ENCODE measurements around the gene NR2F1-AS1. TPM values are rescaled to one million over a fixed set of nuclear protein-coding genes. Genes with fewer than 3 reads are reported as not detected.

Gene NR2F1-AS1
- total RNA-seq, 1 experiment from 2014 or later: 1.5 TPM

DNA sequence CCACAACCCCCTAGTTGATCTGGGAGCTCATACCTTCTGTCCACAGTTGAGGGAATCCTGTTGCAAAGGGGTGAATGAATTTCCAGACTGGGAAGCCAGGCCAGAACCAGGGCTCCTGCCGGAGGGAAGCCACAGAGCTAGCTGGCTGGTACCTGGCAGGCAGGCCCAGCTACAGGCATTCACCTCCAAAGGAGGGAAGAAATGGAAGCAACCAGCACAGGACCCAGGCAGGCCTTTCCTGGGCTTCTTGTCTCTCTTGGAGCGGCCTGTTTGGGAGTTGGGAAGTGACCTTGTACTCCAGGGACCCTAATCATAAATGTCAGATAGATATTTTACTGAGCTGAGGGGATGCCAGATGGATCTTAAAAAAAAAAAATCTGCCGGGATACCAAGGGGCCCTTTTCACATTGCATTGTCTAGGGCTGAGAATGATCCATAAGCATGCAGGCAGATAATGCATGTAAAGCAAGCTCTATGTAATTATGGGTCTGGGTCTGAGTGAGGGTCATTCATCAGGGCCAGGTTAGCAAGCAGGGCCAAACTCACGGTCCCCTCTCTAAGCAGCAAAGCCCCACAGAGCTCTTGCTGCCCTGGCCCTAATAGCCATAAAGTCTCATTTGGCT lies 10.4 kb upstream of the NR2F1-AS1 start:
- ChIA-PET CTCF (no interaction called here), POLR2A (no interaction called here)
- TF ChIP-seq, protein P1, sequence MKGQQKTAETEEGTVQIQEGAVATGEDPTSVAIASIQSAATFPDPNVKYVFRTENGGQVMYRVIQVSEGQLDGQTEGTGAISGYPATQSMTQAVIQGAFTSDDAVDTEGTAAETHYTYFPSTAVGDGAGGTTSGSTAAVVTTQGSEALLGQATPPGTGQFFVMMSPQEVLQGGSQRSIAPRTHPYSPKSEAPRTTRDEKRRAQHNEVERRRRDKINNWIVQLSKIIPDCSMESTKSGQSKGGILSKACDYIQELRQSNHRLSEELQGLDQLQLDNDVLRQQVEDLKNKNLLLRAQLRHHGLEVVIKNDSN (CRISPR knock-in tag; IDR thresholded peaks at IDR 0.05): no peak
- TF ChIP-seq CREB1 (CRISPR knock-in tag; IDR thresholded peaks at IDR 0.05) (no peak), NR3C1 (CRISPR knock-in tag; conservative IDR thresholded peaks at IDR 0.05; ENCODE audit: low read depth) (no peak), ETV6 (CRISPR knock-in tag; IDR thresholded peaks at IDR 0.05) (no peak), NFATC4 (CRISPR knock-in tag; IDR thresholded peaks at IDR 0.05) (no peak), FOXP1 (CRISPR knock-in tag; IDR thresholded peaks at IDR 0.05; ENCODE audit: borderline replicate concordance) (no peak), RORB (CRISPR knock-in tag; IDR thresholded peaks at IDR 0.05) (no peak), SOX15 (CRISPR knock-in tag; IDR thresholded peaks at IDR 0.05) (no peak), JUN (CRISPR knock-in tag; IDR thresholded peaks at IDR 0.05) (no peak), GRHL2 (CRISPR knock-in tag; IDR thresholded peaks at IDR 0.05; ENCODE audit: insufficient replicate concordance, severe bottlenecking) (no peak)
- TF ChIP-seq, protein P2, sequence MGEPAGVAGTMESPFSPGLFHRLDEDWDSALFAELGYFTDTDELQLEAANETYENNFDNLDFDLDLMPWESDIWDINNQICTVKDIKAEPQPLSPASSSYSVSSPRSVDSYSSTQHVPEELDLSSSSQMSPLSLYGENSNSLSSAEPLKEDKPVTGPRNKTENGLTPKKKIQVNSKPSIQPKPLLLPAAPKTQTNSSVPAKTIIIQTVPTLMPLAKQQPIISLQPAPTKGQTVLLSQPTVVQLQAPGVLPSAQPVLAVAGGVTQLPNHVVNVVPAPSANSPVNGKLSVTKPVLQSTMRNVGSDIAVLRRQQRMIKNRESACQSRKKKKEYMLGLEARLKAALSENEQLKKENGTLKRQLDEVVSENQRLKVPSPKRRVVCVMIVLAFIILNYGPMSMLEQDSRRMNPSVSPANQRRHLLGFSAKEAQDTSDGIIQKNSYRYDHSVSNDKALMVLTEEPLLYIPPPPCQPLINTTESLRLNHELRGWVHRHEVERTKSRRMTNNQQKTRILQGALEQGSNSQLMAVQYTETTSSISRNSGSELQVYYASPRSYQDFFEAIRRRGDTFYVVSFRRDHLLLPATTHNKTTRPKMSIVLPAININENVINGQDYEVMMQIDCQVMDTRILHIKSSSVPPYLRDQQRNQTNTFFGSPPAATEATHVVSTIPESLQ (CRISPR knock-in tag; IDR thresholded peaks at IDR 0.05): no peak
- TF ChIP-seq, protein P3, sequence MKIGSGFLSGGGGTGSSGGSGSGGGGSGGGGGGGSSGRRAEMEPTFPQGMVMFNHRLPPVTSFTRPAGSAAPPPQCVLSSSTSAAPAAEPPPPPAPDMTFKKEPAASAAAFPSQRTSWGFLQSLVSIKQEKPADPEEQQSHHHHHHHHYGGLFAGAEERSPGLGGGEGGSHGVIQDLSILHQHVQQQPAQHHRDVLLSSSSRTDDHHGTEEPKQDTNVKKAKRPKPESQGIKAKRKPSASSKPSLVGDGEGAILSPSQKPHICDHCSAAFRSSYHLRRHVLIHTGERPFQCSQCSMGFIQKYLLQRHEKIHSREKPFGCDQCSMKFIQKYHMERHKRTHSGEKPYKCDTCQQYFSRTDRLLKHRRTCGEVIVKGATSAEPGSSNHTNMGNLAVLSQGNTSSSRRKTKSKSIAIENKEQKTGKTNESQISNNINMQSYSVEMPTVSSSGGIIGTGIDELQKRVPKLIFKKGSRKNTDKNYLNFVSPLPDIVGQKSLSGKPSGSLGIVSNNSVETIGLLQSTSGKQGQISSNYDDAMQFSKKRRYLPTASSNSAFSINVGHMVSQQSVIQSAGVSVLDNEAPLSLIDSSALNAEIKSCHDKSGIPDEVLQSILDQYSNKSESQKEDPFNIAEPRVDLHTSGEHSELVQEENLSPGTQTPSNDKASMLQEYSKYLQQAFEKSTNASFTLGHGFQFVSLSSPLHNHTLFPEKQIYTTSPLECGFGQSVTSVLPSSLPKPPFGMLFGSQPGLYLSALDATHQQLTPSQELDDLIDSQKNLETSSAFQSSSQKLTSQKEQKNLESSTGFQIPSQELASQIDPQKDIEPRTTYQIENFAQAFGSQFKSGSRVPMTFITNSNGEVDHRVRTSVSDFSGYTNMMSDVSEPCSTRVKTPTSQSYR (CRISPR knock-in tag; IDR thresholded peaks at IDR 0.05): no peak
- TF ChIP-seq, protein P4, sequence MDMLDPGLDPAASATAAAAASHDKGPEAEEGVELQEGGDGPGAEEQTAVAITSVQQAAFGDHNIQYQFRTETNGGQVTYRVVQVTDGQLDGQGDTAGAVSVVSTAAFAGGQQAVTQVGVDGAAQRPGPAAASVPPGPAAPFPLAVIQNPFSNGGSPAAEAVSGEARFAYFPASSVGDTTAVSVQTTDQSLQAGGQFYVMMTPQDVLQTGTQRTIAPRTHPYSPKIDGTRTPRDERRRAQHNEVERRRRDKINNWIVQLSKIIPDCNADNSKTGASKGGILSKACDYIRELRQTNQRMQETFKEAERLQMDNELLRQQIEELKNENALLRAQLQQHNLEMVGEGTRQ (CRISPR knock-in tag; IDR thresholded peaks at IDR 0.05): no peak
- peaks cover 19% of the 10 kb centered on the region; the same call in 1 of the 2 replicates for H3K27me3 Mint-ChIP-seq (ENCODE audit: low read depth)
- peaks cover 40% of the 10 kb centered on the region for H3K4me1 Mint-ChIP-seq
- H3K4me3 Mint-ChIP-seq: no peak overlapping the region
- no peak overlapping the region for H3K27ac Mint-ChIP-seq
- H3K36me3 Mint-ChIP-seq: peaks cover 8% of the 10 kb centered on the region
- DNase-seq (ENCODE audit: low spot score) (no peak), ATAC-seq (no peak)
- no peaks in the 10 kb centered on the region for H3K9me3 Mint-ChIP-seq

DNA sequence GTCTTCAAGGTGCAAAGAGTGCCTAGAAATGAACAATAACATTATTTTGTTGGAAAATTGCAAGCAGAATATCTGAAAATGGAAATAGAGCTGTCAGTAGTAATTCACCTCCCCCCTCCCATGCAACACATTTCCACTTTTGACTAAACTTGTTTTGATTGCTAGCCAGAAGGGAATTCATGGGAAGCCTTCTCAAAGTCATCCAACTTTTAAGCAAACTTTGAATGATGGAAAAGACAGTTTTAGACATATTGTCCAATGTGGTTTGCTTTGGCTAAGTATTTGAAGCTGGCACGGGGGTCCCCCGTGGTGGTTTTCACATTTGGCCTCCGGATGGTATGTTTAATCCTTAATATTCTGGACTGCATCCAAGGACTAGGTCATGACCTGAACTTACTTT lies 9.5 kb upstream of the NR2F1-AS1 start:
- Mint-ChIP-seq H3K27me3 (ENCODE audit: low read depth) (peaks cover 29% of the 10 kb centered on the region; the same call in 1 of the 2 replicates), H3K4me3 (no peak overlapping the region), H3K36me3 (peaks cover 8% of the 10 kb centered on the region), H3K4me1 (peaks cover 38% of the 10 kb centered on the region), H3K27ac (no peak overlapping the region), H3K9me3 (no peaks in the 10 kb centered on the region)
- ChIA-PET POLR2A (interaction anchor here (1.0 kb wide), 1 partner anchor 8 kb away, joined by 3 read pairs; no protein-coding TSS in a partner anchor), CTCF (interaction anchor here (0.6 kb wide), 1 partner anchor 19 kb away, joined by 4 read pairs; no protein-coding TSS in a partner anchor)
- ATAC-seq (no peak), DNase-seq (ENCODE audit: low spot score) (no peak)
- TF ChIP-seq, protein P5, sequence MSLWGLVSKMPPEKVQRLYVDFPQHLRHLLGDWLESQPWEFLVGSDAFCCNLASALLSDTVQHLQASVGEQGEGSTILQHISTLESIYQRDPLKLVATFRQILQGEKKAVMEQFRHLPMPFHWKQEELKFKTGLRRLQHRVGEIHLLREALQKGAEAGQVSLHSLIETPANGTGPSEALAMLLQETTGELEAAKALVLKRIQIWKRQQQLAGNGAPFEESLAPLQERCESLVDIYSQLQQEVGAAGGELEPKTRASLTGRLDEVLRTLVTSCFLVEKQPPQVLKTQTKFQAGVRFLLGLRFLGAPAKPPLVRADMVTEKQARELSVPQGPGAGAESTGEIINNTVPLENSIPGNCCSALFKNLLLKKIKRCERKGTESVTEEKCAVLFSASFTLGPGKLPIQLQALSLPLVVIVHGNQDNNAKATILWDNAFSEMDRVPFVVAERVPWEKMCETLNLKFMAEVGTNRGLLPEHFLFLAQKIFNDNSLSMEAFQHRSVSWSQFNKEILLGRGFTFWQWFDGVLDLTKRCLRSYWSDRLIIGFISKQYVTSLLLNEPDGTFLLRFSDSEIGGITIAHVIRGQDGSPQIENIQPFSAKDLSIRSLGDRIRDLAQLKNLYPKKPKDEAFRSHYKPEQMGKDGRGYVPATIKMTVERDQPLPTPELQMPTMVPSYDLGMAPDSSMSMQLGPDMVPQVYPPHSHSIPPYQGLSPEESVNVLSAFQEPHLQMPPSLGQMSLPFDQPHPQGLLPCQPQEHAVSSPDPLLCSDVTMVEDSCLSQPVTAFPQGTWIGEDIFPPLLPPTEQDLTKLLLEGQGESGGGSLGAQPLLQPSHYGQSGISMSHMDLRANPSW (CRISPR knock-in tag; conservative IDR thresholded peaks at IDR 0.05; ENCODE audit: low read depth): no peak
- TF ChIP-seq NFATC4 (CRISPR knock-in tag; IDR thresholded peaks at IDR 0.05): no peak
- no peak for TF ChIP-seq SP1 (CRISPR knock-in tag; conservative IDR thresholded peaks at IDR 0.05)
- TF ChIP-seq MXD4 (CRISPR knock-in tag; IDR thresholded peaks at IDR 0.05; ENCODE audit: borderline replicate concordance): no peak
- TF ChIP-seq ZNF416 (CRISPR knock-in tag; IDR thresholded peaks at IDR 0.05): no peak
- TF ChIP-seq, protein P6, sequence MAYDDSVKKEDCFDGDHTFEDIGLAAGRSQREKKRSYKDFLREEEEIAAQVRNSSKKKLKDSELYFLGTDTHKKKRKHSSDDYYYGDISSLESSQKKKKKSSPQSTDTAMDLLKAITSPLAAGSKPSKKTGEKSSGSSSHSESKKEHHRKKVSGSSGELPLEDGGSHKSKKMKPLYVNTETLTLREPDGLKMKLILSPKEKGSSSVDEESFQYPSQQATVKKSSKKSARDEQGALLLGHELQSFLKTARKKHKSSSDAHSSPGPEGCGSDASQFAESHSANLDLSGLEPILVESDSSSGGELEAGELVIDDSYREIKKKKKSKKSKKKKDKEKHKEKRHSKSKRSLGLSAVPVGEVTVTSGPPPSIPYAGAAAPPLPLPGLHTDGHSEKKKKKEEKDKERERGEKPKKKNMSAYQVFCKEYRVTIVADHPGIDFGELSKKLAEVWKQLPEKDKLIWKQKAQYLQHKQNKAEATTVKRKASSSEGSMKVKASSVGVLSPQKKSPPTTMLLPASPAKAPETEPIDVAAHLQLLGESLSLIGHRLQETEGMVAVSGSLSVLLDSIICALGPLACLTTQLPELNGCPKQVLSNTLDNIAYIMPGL (CRISPR knock-in tag; IDR thresholded peaks at IDR 0.05): no peak
- TF ChIP-seq ZNF219 (CRISPR knock-in tag; IDR thresholded peaks at IDR 0.05; ENCODE audit: borderline replicate concordance): no peak
- TF ChIP-seq, protein P7, sequence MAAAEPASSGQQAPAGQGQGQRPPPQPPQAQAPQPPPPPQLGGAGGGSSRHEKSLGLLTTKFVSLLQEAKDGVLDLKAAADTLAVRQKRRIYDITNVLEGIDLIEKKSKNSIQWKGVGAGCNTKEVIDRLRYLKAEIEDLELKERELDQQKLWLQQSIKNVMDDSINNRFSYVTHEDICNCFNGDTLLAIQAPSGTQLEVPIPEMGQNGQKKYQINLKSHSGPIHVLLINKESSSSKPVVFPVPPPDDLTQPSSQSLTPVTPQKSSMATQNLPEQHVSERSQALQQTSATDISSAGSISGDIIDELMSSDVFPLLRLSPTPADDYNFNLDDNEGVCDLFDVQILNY (CRISPR knock-in tag; IDR thresholded peaks at IDR 0.05): no peak
- no peak for TF ChIP-seq TEAD1 (CRISPR knock-in tag; IDR thresholded peaks at IDR 0.05)
- TF ChIP-seq, protein P8, sequence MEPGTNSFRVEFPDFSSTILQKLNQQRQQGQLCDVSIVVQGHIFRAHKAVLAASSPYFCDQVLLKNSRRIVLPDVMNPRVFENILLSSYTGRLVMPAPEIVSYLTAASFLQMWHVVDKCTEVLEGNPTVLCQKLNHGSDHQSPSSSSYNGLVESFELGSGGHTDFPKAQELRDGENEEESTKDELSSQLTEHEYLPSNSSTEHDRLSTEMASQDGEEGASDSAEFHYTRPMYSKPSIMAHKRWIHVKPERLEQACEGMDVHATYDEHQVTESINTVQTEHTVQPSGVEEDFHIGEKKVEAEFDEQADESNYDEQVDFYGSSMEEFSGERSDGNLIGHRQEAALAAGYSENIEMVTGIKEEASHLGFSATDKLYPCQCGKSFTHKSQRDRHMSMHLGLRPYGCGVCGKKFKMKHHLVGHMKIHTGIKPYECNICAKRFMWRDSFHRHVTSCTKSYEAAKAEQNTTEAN (CRISPR knock-in tag; IDR thresholded peaks at IDR 0.05): no peak
